K562 (cell line): ENCODE measurements around the gene KCND3. TPM values are rescaled to one million over a fixed set of nuclear protein-coding genes. Genes with fewer than 3 reads are reported as not detected.

Experiments used
- ATAC-seq: fragments of 200-7000 bp; cut with Tn5 transposase; 3 replicates; pipeline ENCODE4 v1.9.1; 2020; ENCODE audit warnings: moderate library complexity
- BruUV-seq: library from RNA; stranded (reverse); fragments of 400-500 nt; replicated peaks from 2 replicates; lab custom pipeline; 2021; lab: Mats Ljungman, UMichigan
- CTCF ChIA-PET: fragments of 300-600 bp; formaldehyde crosslinking; extraction: SDS; loops from one replicate; lab custom pipeline; 2021; ENCODE audit warnings: low intra/inter-chr PET ratio; lab: Yijun Ruan, JAX
- POLR2A ChIA-PET: fragments of 300-600, 350-650 bp; sonication (Branson Sonifier 250); formaldehyde crosslinking; extraction: SDS; loops from one replicate; lab custom pipeline; 2021; ENCODE audit warnings: antibody characterized with exemption, inconsistent platforms; lab: Yijun Ruan, JAX
- DNase-seq, 4 experiments: peaks; one replicate each; pipeline versions ENCODE4 v3.0.0 to v3.0.0-alpha.2; 2011 to 2018; ENCODE audit warnings: low spot score in 3 of 4, mixed read lengths in 3 of 4; ENCODE audit errors: extremely low read depth in 1 of 4
- FAIRE-seq: peaks from 2 replicates; lab custom pipeline; 2011; peaks lifted over from hg19 to GRCh38; lab: Jason Lieb, UNC
- H2AFZ ChIP-seq: 2 replicates; pipeline ENCODE4 v1.6.0; 2011; ENCODE audit warnings: low read depth, low read length, control low read depth, inconsistent platforms
- H3K27ac ChIP-seq: fragments of 200-600 bp; 3 replicates; pipeline ENCODE4 v1.8.0; 2011; ENCODE audit warnings: low read depth, mild to moderate bottlenecking, control low read depth, inconsistent platforms, low read length, moderate library complexity, mixed read lengths; ENCODE audit errors: extremely low read depth
- H3K27me3 ChIP-seq, 2 experiments: fragments of 300-600 bp in 1 of 2; 2 replicates in 1 of 2; 3 replicates in 1 of 2; pipeline versions ENCODE4 v1.6.0 to v1.8.0; 2011; ENCODE audit warnings: inconsistent platforms in 2 of 2, low read length in 2 of 2, mild to moderate bottlenecking in 1 of 2, mixed read lengths in 1 of 2, moderate library complexity in 1 of 2; ENCODE audit not compliant: control insufficient read depth in 2 of 2, insufficient read depth in 2 of 2
- H3K36me3 ChIP-seq: fragments of 300-600 bp; 3 replicates; pipeline ENCODE4 v1.8.0; 2011; ENCODE audit warnings: mild to moderate bottlenecking, low read length, inconsistent platforms; ENCODE audit not compliant: control insufficient read depth, insufficient read depth
- H3K4me1 ChIP-seq, 2 experiments: fragments of 200-600 bp in 1 of 2; replicated peaks in 1 of 2; 2 replicates in 1 of 2; 3 replicates in 1 of 2; pipeline versions ENCODE4 v1.5.1 to v1.8.0; 2011; ENCODE audit warnings: inconsistent platforms in 2 of 2, low read length in 2 of 2, mild to moderate bottlenecking in 1 of 2, mixed read lengths in 1 of 2, moderate library complexity in 1 of 2; ENCODE audit not compliant: control insufficient read depth in 2 of 2, insufficient read depth in 2 of 2
- H3K4me2 ChIP-seq: 2 replicates; pipeline ENCODE4 v1.6.1; 2011; ENCODE audit warnings: low read length, control low read depth, inconsistent platforms, mixed read lengths; ENCODE audit not compliant: insufficient read depth
- H3K4me3 ChIP-seq: fragments of 200-600 bp; sonication (generic), shearing (Covaris generic); 2 replicates; pipeline ENCODE4 v1.5.1; 2016; ENCODE audit warnings: control low read depth, inconsistent platforms
- H3K79me2 ChIP-seq: fragments of 200-600 bp; 3 replicates; pipeline ENCODE4 v1.8.0; 2011; ENCODE audit warnings: low read length, inconsistent platforms; ENCODE audit not compliant: control insufficient read depth, insufficient read depth
- H3K9ac ChIP-seq, 2 experiments: 2 replicates each; pipeline versions ENCODE4 v1.6.0 to v1.6.1; 2011; ENCODE audit warnings: low read depth in 2 of 2, low read length in 2 of 2, control low read depth in 1 of 2, inconsistent platforms in 1 of 2, mild to moderate bottlenecking in 1 of 2, mixed read lengths in 1 of 2; ENCODE audit not compliant: insufficient read depth in 1 of 2
- H3K9me1 ChIP-seq: one replicate; pipeline ENCODE4 v1.6.0; 2011; ENCODE audit warnings: inconsistent platforms, mild to moderate bottlenecking, low read length, moderate library complexity; ENCODE audit not compliant: control insufficient read depth, insufficient read depth
- H3K9me3 ChIP-seq: replicated peaks from 2 replicates; pipeline ENCODE4 v1.5.1; 2011; ENCODE audit warnings: low read depth, low read length, inconsistent platforms; ENCODE audit not compliant: control insufficient read depth, insufficient read depth
- H4K20me1 ChIP-seq: replicated peaks from 2 replicates; pipeline ENCODE4 v1.6.1; 2011; ENCODE audit warnings: low read length, inconsistent platforms, mixed read lengths; ENCODE audit not compliant: control insufficient read depth, insufficient read depth
- ARNT ChIP-seq, 2 experiments: fragments of 450-650 bp; IDR thresholded peaks; 2 replicates each; pipeline ENCODE4 v1.6.1; 2016; ENCODE audit warnings: mild to moderate bottlenecking in 1 of 2
- BACH1 ChIP-seq: fragments of 200-800 bp; sonication (Bioruptor generic); IDR thresholded peaks from 2 replicates; pipeline ENCODE4 v1.6.1; 2016; ENCODE audit warnings: missing genetic modification characterization, missing compliant biosample characterization
- CGGBP1 ChIP-seq: fragments of 250-450 bp; sonication (Bioruptor Pico); IDR thresholded peaks from 2 replicates; pipeline ENCODE4 v1.9.0; 2021; ENCODE audit warnings: mild to moderate bottlenecking
- CHD2 ChIP-seq: IDR thresholded peaks from 2 replicates; pipeline ENCODE4 v1.6.1; 2011; ENCODE audit warnings: low read depth, low read length
- FOXJ2 ChIP-seq: fragments of 200-800 bp; sonication (Bioruptor generic); IDR thresholded peaks from 2 replicates; pipeline ENCODE4 v1.6.1; 2016; ENCODE audit warnings: missing genetic modification characterization, missing compliant biosample characterization
- GABPB2 ChIP-seq: fragments of 250-450 bp; sonication (Bioruptor Pico); conservative IDR thresholded peaks from 2 replicates; pipeline ENCODE4 v1.5.1; 2021; ENCODE audit warnings: mild to moderate bottlenecking
- PBX2 ChIP-seq, 2 experiments: IDR thresholded peaks in 1 of 2; conservative IDR thresholded peaks in 1 of 2; 2 replicates each; pipeline ENCODE4 v1.6.1; 2016; ENCODE audit warnings: low read depth in 2 of 2, mild to moderate bottlenecking in 1 of 2, missing compliant biosample characterization in 1 of 2, missing genetic modification characterization in 1 of 2, moderate library complexity in 1 of 2
- RHOXF2B ChIP-seq: fragments of 250-450 bp; sonication (Bioruptor Pico); conservative IDR thresholded peaks from 2 replicates; pipeline ENCODE4 v1.5.1; 2021
- SMAD3 ChIP-seq: fragments of 450-650 bp; formaldehyde crosslinking; conservative IDR thresholded peaks from 2 replicates; pipeline ENCODE4 v1.4.0; 2020; ENCODE audit warnings: mild to moderate bottlenecking
- TGIF2 ChIP-seq: sonication (generic); formaldehyde crosslinking; IDR thresholded peaks from 2 replicates; pipeline ENCODE4 v1.8.1; 2022; ENCODE audit warnings: mild to moderate bottlenecking, missing genetic modification reagents, moderate library complexity
- ZFPM2 ChIP-seq: fragments of 250-450 bp; sonication (Bioruptor Pico); IDR thresholded peaks from 2 replicates; pipeline ENCODE4 v1.5.1; 2022; ENCODE audit warnings: mild to moderate bottlenecking
- ZNF449 ChIP-seq: fragments of 250-450 bp; sonication (Bioruptor Pico); IDR thresholded peaks from 2 replicates; pipeline ENCODE4 v1.8.0; 2022; ENCODE audit warnings: moderate library complexity, mild to moderate bottlenecking, inconsistent platforms
- ZNF592 ChIP-seq: fragments of 450-650 bp; IDR thresholded peaks from 2 replicates; pipeline ENCODE4 v1.6.1; 2017; ENCODE audit warnings: antibody characterized with exemption, mild to moderate bottlenecking
- WGBS: fragments of 100-300 bp; shearing (Covaris generic); methylation state at CpG from one replicate; pipeline ENCODE4 v1.1.6; 2016; ENCODE audit warnings: low coverage, mixed read lengths; ENCODE audit not compliant: insufficient coverage; ENCODE audit errors: missing lambda C conversion rate; 5-methylcytosine and 5-hydroxymethylcytosine counted together
- in situ Hi-C: fragments of 300-500 bp; cut with MboI; formaldehyde crosslinking; loops from 4 replicates; pipeline ENCODE4 v1.15.0; 2018; ENCODE audit warnings: inconsistent platforms, mixed read lengths
- intact Hi-C: fragments of 100-400 bp; cut with micrococcal nuclease; formaldehyde crosslinking; loops from 2 replicates; pipeline ENCODE4 v1.14.2; 2022
- polyA plus RNA-seq, 8 experiments: library from polyadenylated mRNA; depleted of rRNA in 4 of 8; stranded (reverse) in 5 of 8; unstranded in 3 of 8; fragments of >200 nt; fragmentation: Nextera tagmentation in 2 of 8; fragmentation: Illumina TruSeq in 1 of 8; extraction: Ambion mirVana in 2 of 8; extraction: Trizol in 1 of 8; gene quantifications; 2 replicates each; pipeline versions ENCODE4 v1.2.1 to v1.2.3, GENCODE V29; 2011 to 2014; ENCODE audit warnings: inconsistent platforms in 1 of 8, missing spikeins in 1 of 8
- total RNA-seq, 7 experiments: library from RNA; depleted of rRNA in 6 of 7; stranded (reverse); fragments of >200 nt in 6 of 7; fragmentation: Illumina TruSeq in 2 of 7; extraction: Trizol in 2 of 7; gene quantifications; 2 replicates each; pipeline versions ENCODE4 v1.2.1 to v1.2.3, GENCODE V29; 2011 to 2021; ENCODE audit warnings: low replicate concordance in 1 of 7

KCND3 gene
- total and polyA plus RNA-seq, 9 of the 15 experiments (the other 6 are each of a cell fraction or from before 2014, with no cell fraction given): not detected

GRCh38 chr1:111729271-111729921 lies 260.1 kb downstream of the KCND3 start:
- peaks cover 2% of the 10 kb centered on the region for H3K9me1 ChIP-seq
- no peak overlapping the region for H3K4me2 ChIP-seq
- H3K27ac ChIP-seq: no peak overlapping the region
- 18% methylated on average over 8 of the region's 8 CpGs for WGBS
- BruUV-seq: no TSS peak
- ATAC-seq: no peak
- H3K36me3 ChIP-seq: no peaks in the 10 kb centered on the region
- no peaks in the 10 kb centered on the region for H3K9me3 ChIP-seq
- no peaks in the 10 kb centered on the region for H3K79me2 ChIP-seq
- H4K20me1 ChIP-seq: no peaks in the 10 kb centered on the region; the same call in 1 of the 2 replicates
- no peak for DNase-seq
- peaks cover 4 to 14% of the 10 kb centered on the region in 2 experiments for H3K4me1 ChIP-seq
- no peak for FAIRE-seq
- CTCF ChIA-PET: no interaction called here
- peaks cover 12 to 71% of the 10 kb centered on the region in 2 experiments; a peak in 3 of 5 replicates for H3K27me3 ChIP-seq
- no peak overlapping the region for H3K9ac ChIP-seq
- in situ Hi-C loops (no loop called here), intact Hi-C loops (no loop called here)
- no peak overlapping the region for H2AFZ ChIP-seq
- POLR2A ChIA-PET: interaction anchor here (0.5 to 1.5 kb wide), 6 partner anchors 9 to 868 kb away, joined by 3 to 4 read pairs (median 3); partner anchors contain the start of gene WDR77
- H3K4me3 ChIP-seq: no peak overlapping the region
- TF ChIP-seq GABPB2 (CRISPR knock-in tag) (no peak), CGGBP1 (no peak), RHOXF2B (CRISPR knock-in tag) (no peak), ZNF592 (no peak), PBX2 (CRISPR knock-in tag; IDR thresholded peaks at IDR 0.05; ENCODE audit: low read depth) (no peak), PBX2 (tag; conservative IDR thresholded peaks at IDR 0.05; ENCODE audit: low read depth) (no peak), TGIF2 (CRISPR knock-in tag) (no peak), ZFPM2 (CRISPR knock-in tag) (no peak), CHD2 (no peak), ARNT (IDR thresholded peaks at IDR 0.05) (no peak), FOXJ2 (no peak), SMAD3 (CRISPR knock-in tag) (no peak), BACH1 (tag) (no peak), ZNF449 (CRISPR knock-in tag) (no peak)
